ENCODE data around the gene NCAN. TPM values are rescaled to one million over a fixed set of nuclear protein-coding genes. Genes with fewer than 3 reads are reported as not detected.

Gene NCAN
- total and polyA plus RNA-seq, 8 donors = 0.04 to 0.13 (median 0.06) TPM; not detected in 3

GRCh38 chr19:19263886-19264487, 52.2 kb downstream of the NCAN start:
- 70% methylated on average over 7 of the region's 7 CpGs for WGBS, 2 donors
- intact Hi-C loops (cut with DNase I) = no loop called here
- H3K27me3 ChIP-seq = no peaks in the 10 kb centered on the region
- DNase-seq (no peak), FAIRE-seq (no peak), ATAC-seq (no peak)
- no peaks in the 10 kb centered on the region for H3K9me3 ChIP-seq
- no peak overlapping the region for H3K4me3 ChIP-seq
- TF ChIP-seq CTCF (IDR thresholded peaks at IDR 0.05) = no peak
- H3K4me1 ChIP-seq = no peaks in the 10 kb centered on the region
- no peak overlapping the region for H3K27ac ChIP-seq
- H3K36me3 ChIP-seq = no peaks in the 10 kb centered on the region

GRCh38 chr19:19267305-19267704, 55.5 kb downstream of the NCAN start:
- ATAC-seq (no peak), DNase-seq (no peak), FAIRE-seq (no peak)
- H3K9me3 ChIP-seq = no peaks in the 10 kb centered on the region
- 97 to 98% methylated on average over 3 of the region's 3 CpGs for WGBS, 2 donors
- H3K36me3 ChIP-seq = no peaks in the 10 kb centered on the region
- intact Hi-C loops (cut with DNase I) = no loop called here
- no peak for TF ChIP-seq CTCF (IDR thresholded peaks at IDR 0.05)
- H3K27me3 ChIP-seq = no peaks in the 10 kb centered on the region
- H3K4me3 ChIP-seq = no peak overlapping the region
- H3K4me1 ChIP-seq = no peaks in the 10 kb centered on the region
- H3K27ac ChIP-seq = no peak overlapping the region

- no peak for ATAC-seq
- Histone ChIP-seq H3K27me3 (no peaks in the 10 kb centered on the region), H3K4me3 (no peak overlapping the region), H3K27ac (no peak overlapping the region), H3K4me1 (no peaks in the 10 kb centered on the region), H3K36me3 (no peaks in the 10 kb centered on the region), H3K9me3 (no peaks in the 10 kb centered on the region)
- 69 to 70% methylated on average over 10 of the region's 10 CpGs for WGBS, 2 donors
- intact Hi-C loops (cut with DNase I) = no loop called here
- FAIRE-seq = no peak
- no peak for TF ChIP-seq CTCF (IDR thresholded peaks at IDR 0.05)
- DNase-seq = no peak
Observed at GRCh38 chr19:19268453-19269385, 57.0 kb downstream of the NCAN start.

GRCh38 chr19:19269952-19270694, 58.4 kb downstream of the NCAN start:
- DNase-seq (no peak), FAIRE-seq (no peak)

More at GRCh38 chr19:19269952-19270694, 58.4 kb downstream of the NCAN start:
- H3K27ac ChIP-seq = no peak overlapping the region
- intact Hi-C loops (cut with DNase I) = no loop called here
- H3K4me1 ChIP-seq = no peaks in the 10 kb centered on the region
- WGBS, 2 donors = 73 to 77% methylated on average over 18 of the region's 18 CpGs
- H3K9me3 ChIP-seq = no peaks in the 10 kb centered on the region
- TF ChIP-seq CTCF (IDR thresholded peaks at IDR 0.05) = no peak
- H3K27me3 ChIP-seq = no peaks in the 10 kb centered on the region
- no peaks in the 10 kb centered on the region for H3K36me3 ChIP-seq
- ATAC-seq = no peak
- no peak overlapping the region for H3K4me3 ChIP-seq

Measured in pancreas (tissue), 10 donors.